IPS DF 4.7 (cell line): Measurements from ENCODE around the gene PSMD9.
"Not testable (repeated sequence)": the region's sequence is repeated elsewhere in the genome, so short reads cannot be mapped to it uniquely, and the experiment has no call there.

Experiments used
- DNase-seq: peaks from one replicate; pipeline ENCODE4 v3.0.0-alpha.2; 2013; ENCODE audit warnings: low spot score; ENCODE audit errors: extremely low read depth

PSMD9 gene

DNA sequence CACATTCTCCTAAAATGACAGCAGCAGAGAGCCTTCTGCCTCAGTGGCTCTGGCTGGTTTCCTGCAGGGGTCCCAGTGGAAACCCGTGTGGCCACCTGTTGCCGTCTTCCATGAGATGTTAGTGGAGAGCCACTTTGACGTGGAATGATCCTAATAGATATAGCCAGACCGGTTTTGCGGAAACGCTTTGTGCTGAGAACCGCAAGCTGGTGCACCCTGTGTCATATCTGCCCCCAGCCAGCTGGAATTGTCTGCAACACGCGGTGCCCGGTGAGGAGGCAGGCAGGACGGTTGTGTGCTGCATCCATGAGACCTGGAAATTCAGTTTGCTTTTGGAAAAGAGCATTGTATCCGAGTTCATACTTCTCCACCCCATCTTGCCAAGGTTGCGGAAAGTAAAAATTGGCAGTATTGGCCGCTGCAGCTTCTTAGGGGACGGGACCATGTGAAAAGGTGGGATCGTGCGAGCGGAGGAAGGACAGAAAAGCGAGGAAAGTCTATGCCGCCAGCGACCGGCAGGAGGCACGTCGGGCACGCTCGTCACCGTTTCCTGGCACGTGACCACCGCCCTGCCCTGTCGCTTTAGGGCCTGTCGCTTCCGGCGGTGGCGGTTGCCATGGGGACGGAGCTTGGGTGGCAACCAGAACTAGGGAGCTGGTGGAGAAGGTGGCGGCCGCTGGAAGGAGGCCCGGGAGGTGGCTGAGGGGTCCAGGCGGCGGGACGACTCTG, 29.5 kb downstream of the PSMD9 start, which contains the start of gene CFAP251:
Gene CFAP251, plus strand, starts transcription at position 643 of the 729 bp plus-strand sequence. CDS start 2,714 bp downstream, outside the sequence.
- no peak for DNase-seq

GRCh38 chr12:121918679-121919038, 30.1 kb downstream of the PSMD9 start:
- no peak for DNase-seq

DNA sequence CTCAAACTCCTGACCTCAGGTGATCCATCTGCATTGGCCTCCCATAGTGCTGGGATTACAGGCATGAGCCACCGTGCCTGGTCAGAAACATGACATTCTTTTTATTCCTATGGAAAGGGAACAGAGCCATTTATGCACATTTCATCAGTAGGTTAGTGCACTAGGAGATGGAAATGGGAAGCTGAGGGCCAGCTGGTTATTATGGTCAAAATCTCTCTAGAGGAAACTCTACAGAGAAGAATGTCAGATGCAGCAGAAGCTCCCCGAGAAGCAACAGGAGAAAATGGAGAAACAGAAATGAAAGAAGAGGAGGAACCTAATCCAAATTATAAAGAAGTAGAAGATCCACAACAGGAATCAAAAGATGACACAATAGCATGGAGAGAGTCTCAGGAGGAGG, 32.5 kb downstream of the PSMD9 start:
- DNase-seq, result no peak

DNA sequence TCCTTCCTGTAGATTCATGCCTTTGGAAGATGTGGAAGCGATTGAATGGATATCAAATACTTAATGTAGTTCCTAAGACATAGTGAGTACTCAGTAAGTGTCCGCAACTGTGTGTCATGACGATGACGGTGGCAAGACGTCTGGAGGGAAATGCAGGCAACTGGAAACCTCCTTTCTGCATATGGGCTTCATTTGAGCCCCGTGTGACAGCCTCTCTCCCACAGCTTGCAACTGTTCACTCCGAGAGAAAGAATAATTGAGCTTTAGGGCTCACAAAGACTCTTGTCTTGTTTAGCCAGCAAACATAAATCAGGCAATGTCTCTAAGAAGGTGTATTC, 36.7 kb downstream of the PSMD9 start:
- no peak for DNase-seq

GRCh38 chr12:121926874-121927706, 38.5 kb downstream of the PSMD9 start:
- no peak for DNase-seq

DNA sequence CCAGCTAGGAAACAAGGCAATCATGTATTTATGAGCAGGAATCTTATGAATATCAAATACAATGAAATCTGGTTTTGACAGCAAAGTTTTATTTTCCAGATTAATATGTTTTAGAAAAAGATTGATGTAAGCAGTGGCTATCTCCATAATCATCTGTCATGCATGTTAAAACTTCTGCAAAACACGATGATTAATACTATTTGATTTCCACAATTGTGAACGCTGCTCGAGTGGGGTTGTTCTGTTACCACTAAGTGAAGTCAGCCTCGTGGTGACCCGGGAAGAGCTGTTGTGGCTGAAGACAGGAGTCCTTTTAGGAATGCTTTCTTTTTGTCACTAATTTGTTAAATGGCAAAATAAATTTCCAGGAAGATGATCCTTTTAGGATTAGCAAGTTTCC, 39.2 kb downstream of the PSMD9 start:
- no peak for DNase-seq

DNA sequence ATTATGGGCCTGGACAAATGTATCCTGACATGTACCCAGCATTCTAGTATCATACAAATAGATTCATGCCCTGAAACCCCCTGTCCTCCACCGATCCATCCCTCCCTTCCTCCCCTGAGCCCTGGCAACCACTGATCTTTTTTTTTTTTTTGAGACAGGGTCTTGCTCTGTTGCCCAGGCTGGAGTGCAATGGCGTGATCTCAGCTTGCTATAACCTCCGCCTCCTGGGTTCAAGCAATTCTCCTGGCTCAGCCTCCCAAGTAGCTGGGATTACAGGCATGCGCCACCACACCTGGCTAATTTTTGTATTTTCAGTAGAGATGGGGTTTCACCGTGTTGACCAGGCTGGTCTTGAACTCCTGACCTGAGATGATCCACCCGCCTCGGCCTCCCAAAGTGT, 41.0 kb downstream of the PSMD9 start:
- DNase-seq, result not testable (repeated sequence)

- DNase-seq, result no peak
Measured at GRCh38 chr12:121930862-121931261, 42.3 kb downstream of the PSMD9 start.

- no peak for DNase-seq
Measured at GRCh38 chr12:121932176-121932536, 43.6 kb downstream of the PSMD9 start.

DNA sequence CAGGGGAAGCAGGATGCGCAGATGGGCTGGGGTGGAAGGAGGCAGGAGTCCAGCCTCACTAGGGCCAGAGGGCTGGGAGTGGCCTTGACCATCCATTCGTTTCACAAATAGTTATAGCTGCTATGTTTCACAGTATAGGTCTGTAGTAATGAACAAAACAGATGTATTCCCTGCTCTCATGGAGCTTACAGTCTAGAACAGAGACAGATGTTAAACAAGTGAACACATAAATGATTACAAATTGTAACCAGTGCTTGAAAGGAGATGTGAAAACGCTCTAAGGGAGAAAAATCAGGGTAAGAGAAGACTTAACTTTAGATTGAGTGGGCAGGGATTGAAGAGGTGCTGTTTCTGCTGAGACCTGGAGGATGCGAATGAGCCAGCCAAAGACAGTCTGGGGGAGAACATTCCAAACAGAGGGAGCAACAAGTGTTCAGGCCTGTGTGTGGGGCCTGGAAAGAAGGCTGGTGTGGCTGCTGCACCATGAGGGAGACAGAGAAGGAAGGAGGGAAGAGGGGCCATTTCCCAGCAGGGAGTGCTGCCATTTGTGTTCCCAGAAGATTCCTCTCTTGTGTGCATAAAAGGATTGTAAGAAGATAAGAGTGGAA, 44.4 kb downstream of the PSMD9 start:
- DNase-seq, result no peak

GRCh38 chr12:121933522-121934308, 45.1 kb downstream of the PSMD9 start:
- DNase-seq, result no peak

DNA sequence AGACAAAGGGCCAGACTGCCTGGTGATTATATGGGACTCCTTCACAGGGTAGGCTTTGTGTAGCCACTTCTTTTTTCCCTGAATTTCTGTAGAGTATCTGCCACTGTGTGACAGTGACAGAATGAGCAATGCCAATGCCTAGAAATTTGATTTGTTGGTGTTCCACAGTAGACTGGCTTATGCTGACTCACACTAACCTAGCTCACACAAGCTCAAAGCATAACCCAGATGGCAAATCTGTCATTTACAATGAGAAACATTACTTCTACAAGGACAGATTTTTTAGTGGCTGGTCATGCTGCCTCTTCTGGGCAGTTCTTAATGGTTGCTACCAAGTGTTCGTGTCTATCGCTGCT, 45.7 kb downstream of the PSMD9 start:
- DNase-seq, result no peak

DNA sequence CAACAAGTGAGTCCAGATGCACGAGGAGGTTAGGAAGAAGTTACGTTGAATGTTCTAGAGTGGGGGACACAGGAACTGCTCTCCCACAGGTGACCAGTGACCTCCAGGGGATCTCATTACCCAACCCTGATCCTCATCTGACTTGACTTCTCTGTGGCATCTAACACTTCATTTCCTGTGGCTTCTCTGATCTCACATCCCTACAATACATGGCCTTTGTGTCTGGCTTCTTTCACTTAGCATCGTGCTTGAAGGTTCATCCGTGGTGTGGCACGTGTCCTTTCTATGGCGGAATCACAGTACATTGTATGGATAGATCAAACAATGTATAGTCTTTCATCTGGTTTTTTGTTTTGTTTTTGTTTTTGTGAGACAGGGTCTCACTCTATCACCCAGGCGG, 49.1 kb downstream of the PSMD9 start:
- no peak for DNase-seq

- DNase-seq, result no peak
Measured at GRCh38 chr12:121939186-121939585, 50.6 kb downstream of the PSMD9 start.

DNA sequence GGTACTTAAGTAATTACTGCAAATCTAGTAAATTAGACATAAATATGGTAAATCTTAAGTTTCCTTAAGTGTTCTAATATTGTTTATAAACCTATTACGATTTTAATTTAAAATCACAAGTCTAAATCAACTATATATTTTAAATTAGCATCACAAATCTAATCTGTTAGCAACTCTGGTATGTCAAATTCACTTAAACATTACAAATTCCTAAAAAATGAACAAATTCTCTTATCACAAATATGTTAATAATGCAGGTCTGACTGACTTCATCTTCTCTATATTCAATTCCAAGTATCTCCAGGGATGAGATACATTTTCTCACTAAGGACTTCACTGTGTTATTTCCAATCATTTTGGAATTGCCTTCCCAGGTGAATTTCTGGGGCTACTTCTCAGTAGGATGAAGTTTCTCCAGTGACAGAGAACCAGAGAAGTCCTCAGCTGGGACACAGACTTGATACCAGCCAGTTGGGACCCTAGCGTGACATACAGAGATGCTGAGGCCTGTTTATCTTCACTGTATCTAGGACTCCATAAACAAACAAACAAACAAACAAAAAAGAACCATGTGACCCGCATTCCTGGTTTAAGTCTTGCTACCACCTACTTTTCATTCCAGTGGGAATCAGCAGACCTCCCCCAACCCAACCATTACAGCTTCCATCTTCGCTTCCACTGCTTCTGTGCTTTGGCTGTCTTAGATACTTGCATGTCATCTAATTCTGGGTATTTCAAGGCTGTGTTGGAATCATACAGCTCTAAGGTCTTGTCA, 51.6 kb downstream of the PSMD9 start:
- no peak for DNase-seq

DNA sequence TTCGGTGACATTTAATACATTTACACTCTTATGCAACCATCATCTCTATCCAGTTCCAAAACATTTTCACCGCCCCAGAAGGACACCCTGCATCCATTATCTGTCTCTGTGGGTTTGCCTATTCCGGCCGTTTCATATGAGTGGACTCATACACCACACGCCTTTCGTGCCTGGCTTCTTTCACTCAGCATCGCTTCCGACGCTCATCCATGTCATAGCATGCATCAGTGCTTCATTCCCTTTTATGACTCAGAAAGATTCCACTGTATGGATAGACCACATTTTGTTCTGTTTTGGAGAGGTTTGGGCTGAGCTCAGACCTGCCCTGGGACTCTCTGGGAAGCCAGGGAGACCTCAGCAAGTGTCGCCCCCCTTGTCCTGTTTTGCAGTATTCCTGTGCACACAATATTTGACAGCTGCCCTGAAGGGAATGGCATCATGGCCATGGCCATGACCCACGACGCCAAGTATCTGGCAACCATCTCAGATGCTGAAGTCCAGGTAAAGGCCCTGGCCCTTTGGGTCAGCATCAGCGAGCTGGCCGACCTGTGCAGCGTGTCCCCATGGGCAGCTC, 53.6 kb downstream of the PSMD9 start:
- DNase-seq, result no peak

DNA sequence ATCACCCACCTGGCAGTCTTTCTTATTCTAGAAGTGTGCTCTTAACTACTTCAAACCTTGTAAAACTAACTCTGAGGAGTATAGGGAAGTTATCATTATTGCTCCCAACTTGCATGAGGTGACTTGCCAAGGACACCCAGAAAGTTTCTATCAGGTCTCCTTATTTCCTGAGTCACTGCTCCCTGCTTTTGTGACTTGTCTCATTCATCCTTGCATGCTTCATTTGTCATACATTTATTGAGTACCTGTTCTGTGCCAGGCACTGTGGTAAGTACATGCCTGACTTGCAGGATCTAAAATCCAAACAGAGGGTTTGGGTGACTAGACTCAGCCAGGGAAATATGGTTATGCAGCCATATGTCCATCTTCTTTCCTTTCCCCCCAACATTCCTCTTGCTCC, 55.3 kb downstream of the PSMD9 start:
- DNase-seq, result no peak

GRCh38 chr12:121946313-121947025, 57.9 kb downstream of the PSMD9 start:
- DNase-seq, result no peak

- DNase-seq, result no peak
Measured at GRCh38 chr12:121947981-121948380, 59.4 kb downstream of the PSMD9 start.
